AG10803 (cell line): Measurements from ENCODE around the gene IKZF3.
"Not testable (repeated sequence)": the region's sequence is repeated elsewhere in the genome, so short reads cannot be mapped to it uniquely, and the experiment has no call there.

ENCODE experiments used
- DNase-seq: peaks from one replicate; pipeline ENCODE4 v3.0.0; 2010; ENCODE audit warnings: low read depth
- H3K4me3 ChIP-seq: 2 replicates; pipeline ENCODE4 v1.5.1; 2011; ENCODE audit warnings: mild to moderate bottlenecking, low read length, control low read depth
- TF ChIP-seq, protein P1 (sequence below): conservative IDR thresholded peaks from 2 replicates; pipeline ENCODE4 v1.5.1; 2011; ENCODE audit warnings: mild to moderate bottlenecking, low read length, control low read depth, inconsistent platforms

IKZF3 gene

DNA sequence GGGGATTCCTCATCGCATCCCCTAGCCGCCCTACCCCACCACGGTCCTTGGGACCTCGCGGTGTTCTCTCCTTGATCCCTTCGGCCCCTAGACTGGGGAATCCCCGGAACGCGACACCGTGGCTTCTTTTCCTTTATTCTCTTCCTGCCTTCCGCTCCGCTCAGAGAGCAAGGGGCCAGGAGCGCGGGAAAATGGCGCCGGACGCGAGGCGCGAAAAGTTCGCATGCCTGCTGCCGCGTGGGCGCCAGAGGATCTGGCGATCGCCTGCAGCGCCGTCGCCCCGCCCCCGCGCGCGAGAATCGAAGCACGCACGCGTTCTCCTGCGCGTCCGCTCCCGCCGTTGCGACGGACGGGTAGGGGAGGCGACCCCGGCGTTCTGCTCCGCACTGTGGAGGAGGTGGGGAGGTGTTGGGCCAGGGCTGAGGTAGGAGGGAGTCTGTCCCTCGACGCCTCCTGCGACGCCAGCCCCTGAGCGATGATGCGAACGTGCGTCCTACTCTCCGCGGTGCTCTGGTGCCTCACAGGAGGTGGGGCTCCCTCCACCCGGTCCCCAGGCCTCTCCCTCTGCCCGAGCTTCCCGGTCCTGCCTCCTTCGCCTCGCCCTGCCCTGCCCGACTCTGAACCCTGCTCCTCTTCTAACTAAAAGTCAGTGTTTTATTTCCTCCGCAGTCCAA lies 3.9 kb upstream of the IKZF3 start, which contains the start of gene ZPBP2:
ZPBP2 (plus strand) TSS at position 323 of the 674 bp plus-strand sequence; CDS start at position 476, 153 bp downstream.
- no peak within 1 kb of the TSS for H3K4me3 ChIP-seq
- TF ChIP-seq, protein P1, sequence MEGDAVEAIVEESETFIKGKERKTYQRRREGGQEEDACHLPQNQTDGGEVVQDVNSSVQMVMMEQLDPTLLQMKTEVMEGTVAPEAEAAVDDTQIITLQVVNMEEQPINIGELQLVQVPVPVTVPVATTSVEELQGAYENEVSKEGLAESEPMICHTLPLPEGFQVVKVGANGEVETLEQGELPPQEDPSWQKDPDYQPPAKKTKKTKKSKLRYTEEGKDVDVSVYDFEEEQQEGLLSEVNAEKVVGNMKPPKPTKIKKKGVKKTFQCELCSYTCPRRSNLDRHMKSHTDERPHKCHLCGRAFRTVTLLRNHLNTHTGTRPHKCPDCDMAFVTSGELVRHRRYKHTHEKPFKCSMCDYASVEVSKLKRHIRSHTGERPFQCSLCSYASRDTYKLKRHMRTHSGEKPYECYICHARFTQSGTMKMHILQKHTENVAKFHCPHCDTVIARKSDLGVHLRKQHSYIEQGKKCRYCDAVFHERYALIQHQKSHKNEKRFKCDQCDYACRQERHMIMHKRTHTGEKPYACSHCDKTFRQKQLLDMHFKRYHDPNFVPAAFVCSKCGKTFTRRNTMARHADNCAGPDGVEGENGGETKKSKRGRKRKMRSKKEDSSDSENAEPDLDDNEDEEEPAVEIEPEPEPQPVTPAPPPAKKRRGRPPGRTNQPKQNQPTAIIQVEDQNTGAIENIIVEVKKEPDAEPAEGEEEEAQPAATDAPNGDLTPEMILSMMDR: no peak
- no peak for DNase-seq

DNA sequence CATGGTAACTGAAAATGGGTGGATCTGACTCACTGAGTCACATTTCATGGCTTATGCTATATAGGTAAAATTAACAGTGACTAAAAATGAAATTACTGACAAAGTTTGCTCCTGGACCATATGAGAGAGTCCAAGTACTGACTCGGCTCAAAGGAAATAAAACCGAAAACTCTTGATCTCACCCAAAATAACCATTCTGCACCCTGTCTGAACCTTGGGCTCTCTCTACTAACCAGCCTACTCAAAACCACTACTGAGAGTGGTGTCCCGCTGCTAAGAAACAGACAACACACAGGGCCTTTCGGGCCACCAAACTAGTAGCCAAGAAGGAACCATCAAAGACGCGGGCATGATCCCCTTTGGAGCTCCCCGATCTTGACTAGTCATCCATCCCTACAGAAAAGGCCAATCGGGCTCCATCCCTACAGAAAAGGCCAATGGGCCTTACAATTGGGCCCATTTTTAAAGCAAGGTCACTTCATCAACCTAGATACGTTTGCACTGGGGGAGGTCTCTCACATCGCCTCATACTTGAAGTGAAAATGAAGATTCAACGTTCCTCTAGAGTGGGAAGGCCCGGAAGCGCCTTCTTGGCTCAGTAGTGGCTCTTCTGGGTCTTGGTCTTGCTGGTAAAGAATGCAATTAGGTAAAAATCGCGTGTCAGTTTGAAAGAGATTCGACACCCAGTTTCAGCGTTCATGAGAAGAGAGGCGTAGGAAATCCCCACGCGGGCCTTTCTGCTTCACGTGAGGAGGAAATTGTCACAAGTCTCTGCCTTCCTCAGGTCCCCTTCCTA lies 3.2 kb upstream of the IKZF3 start:
- DNase-seq: no peak
- TF ChIP-seq, protein P1: no peak
- H3K4me3 ChIP-seq: no peak overlapping the region

- no peak overlapping the region for H3K4me3 ChIP-seq
These were observed 2.1 kb upstream of the IKZF3 start for GRCh38 chr17:39866013-39866730.

DNA sequence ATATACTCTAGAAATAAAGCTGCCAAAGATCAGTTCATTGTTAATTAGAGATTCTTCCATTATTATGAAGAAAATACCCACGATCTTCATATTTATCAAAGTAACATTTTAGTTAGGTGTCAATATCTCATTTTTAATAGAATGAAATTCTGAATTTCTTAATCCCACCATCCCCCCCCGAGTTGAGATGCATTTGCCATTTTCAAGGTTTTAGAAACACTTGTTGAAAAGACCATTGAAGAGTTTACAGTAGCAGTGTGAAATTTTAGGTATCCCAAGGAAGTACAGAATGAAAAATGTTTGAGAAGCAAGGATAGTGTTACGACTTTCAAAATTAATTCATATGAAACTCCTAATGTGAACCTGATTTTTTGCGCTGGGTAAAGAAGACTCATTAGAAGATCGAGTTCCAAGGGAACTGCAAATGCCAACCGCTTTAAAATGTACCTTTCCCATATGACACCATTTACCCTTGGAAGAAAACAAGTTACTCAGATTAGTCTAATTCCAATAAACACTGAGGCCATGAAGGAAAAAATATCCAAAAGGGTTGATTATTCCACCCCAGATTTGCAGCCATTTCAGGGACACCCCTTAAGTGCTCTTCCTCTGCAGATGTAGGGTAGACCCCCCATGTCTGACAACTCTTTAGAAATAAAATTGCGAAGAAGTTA lies 731 bp downstream of the IKZF3 start:
- no peak overlapping the region for H3K4me3 ChIP-seq
- TF ChIP-seq, protein P1: no peak
- no peak for DNase-seq

More at GRCh38 chr17:39866013-39866730, 2.1 kb upstream of the IKZF3 start:
- DNase-seq: no peak
- TF ChIP-seq, protein P1: no peak

DNA sequence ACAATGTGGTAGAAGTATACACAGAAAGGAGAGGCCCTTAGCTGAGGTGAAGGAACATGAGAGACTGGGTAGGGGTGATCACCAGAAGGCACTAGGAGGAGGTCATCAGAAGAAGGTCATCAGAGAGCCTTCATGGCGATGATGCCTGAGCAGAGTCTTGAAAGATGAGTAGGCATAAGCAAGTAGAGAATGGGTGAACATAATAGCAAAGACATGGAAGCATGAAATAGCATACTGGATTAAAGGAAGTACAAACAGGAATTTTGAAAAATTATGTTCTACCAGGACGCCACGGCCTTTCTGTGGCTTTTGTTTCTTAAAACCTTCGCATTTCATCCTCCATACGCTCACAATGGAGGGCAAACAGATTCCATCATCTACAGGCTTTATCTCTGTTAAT lies 2.9 kb downstream of the IKZF3 start:
- TF ChIP-seq, protein P1: no peak
- no peak for DNase-seq
- H3K4me3 ChIP-seq: no peak overlapping the region

- not testable (repeated sequence) for H3K4me3 ChIP-seq, DNase-seq
These were observed 8.0 kb downstream of the IKZF3 start for GRCh38 chr17:39855911-39856649.
